Measurements from ENCODE around the gene SGMS1. TPM values are rescaled to one million over a fixed set of nuclear protein-coding genes. Genes with fewer than 3 reads are reported as not detected.

SGMS1 gene
- total RNA-seq, 1 donor from 2014 or later = 25.0 TPM

DNA sequence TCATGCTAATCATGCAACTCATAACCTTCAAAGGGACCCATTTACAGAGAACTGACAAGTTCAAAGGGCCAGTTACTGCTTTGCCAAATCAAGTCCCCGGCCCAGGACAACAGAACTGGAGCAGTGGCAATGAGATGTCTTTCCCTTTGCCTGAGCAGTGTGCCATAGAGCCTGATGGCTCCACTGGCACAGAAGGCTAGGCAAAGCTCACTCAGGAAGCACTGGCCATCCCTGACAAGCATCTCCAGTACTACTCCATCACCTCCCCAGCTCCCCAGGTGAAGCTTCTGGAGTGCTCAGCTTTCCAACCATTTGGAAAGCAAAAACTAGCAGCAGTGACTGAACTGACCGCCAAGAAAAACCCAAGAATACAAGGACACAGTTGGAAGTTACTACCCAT is 108.3 kb downstream of the SGMS1 start:
- peaks cover 3% of the 10 kb centered on the region for H3K4me1 Mint-ChIP-seq (ENCODE audit: low read depth)
- no peaks in the 10 kb centered on the region for H3K9me3 Mint-ChIP-seq (ENCODE audit: low read depth)
- no peak overlapping the region for H3K4me3 Mint-ChIP-seq (ENCODE audit: low read depth)

DNA sequence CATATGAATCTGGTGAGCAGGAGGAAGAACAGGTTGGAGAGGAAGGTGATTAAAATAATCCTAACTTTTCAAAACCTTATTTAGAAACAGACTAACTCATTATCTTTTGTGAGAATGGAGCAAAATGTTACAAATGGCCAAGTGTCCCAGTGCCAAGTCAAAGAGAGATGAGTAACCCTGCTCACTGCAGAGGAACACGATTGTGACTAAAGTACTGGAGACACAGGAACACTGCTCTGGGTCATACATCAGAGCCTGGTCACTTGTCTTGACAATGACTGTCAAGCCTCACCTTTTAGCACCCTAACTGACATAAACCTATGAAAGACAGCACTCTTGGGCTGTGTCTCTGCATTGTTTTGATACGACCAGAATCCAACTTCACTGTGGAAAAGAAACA is 108.8 kb downstream of the SGMS1 start:
- no peak for DNase-seq (ENCODE audit: low spot score, unreplicated experiment)
- H3K4me1 Mint-ChIP-seq (ENCODE audit: low read depth) = peaks cover 5% of the 10 kb centered on the region
- no peaks in the 10 kb centered on the region for H3K9me3 Mint-ChIP-seq (ENCODE audit: low read depth)
- H3K27me3 Mint-ChIP-seq = no peaks in the 10 kb centered on the region
- TF ChIP-seq, protein P1, sequence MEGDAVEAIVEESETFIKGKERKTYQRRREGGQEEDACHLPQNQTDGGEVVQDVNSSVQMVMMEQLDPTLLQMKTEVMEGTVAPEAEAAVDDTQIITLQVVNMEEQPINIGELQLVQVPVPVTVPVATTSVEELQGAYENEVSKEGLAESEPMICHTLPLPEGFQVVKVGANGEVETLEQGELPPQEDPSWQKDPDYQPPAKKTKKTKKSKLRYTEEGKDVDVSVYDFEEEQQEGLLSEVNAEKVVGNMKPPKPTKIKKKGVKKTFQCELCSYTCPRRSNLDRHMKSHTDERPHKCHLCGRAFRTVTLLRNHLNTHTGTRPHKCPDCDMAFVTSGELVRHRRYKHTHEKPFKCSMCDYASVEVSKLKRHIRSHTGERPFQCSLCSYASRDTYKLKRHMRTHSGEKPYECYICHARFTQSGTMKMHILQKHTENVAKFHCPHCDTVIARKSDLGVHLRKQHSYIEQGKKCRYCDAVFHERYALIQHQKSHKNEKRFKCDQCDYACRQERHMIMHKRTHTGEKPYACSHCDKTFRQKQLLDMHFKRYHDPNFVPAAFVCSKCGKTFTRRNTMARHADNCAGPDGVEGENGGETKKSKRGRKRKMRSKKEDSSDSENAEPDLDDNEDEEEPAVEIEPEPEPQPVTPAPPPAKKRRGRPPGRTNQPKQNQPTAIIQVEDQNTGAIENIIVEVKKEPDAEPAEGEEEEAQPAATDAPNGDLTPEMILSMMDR (IDR thresholded peaks at IDR 0.05; ENCODE audit: unreplicated experiment) = no peak
- H3K36me3 Mint-ChIP-seq (ENCODE audit: insufficient read depth) = peaks cover 2% of the 10 kb centered on the region
- no peak overlapping the region for H3K4me3 Mint-ChIP-seq (ENCODE audit: low read depth)
- H3K27ac Mint-ChIP-seq = no peak overlapping the region

More for the DNA sequence above, 108.3 kb downstream of the SGMS1 start:
- Mint-ChIP-seq H3K27me3 (no peaks in the 10 kb centered on the region), H3K27ac (no peak overlapping the region), H3K36me3 (ENCODE audit: insufficient read depth) (peaks cover 2% of the 10 kb centered on the region)
- no peak for DNase-seq (ENCODE audit: low spot score, unreplicated experiment)
- TF ChIP-seq, protein P1 (IDR thresholded peaks at IDR 0.05; ENCODE audit: unreplicated experiment) = no peak

DNA sequence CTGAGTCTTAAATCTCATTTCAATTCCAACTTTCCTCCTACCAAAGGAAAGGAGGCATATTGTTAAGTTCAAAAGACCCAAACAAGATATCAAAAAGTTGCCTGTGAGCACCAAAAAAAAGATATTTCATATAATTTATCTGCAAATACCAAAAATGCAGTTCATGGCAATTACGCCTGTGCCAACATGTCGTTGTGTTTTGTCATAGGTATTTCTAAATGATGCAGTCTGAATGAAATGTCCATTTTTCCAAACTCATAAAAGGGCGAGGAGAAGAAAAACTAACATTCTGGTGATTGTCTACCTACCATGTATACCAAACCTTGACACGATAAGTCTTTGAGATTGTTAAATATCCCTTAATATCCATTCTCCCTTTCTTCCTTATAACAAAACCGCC is 109.8 kb downstream of the SGMS1 start:
- no peaks in the 10 kb centered on the region for H3K9me3 Mint-ChIP-seq (ENCODE audit: low read depth)
- peaks cover 14% of the 10 kb centered on the region for H3K4me1 Mint-ChIP-seq (ENCODE audit: low read depth)

DNA sequence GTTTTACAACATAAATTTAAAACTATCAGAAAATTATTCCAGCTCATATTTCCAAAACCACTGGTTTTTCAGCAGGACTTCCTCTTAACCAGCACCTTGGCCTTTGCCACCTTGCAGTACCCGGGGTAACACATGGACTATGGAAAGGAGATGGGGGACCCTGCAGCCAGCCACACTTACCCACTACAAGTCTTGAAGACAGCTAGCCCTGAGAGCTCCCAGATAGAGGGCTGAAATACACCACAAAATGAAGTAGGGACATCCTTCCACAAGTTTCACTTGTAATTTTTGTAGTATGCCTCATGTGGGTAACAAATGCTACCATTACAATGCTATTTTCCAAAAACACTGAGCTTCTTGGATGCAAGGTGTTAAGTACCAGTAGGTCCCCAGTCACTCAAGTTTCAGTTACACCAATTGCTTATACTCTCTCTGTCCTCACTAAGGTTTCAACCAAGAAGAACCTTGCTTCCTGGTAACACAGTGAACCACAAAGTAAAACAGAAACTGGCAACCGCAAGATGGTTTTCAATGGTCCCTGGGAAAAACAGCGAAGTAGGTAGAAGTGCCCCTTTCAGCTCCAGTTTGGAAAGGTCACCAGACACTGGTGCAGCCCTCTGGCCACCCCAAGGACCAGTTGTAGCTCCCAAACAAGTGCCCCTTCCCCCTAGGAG is 110.9 kb downstream of the SGMS1 start:
- no peak overlapping the region for H3K4me3 Mint-ChIP-seq (ENCODE audit: low read depth)
- TF ChIP-seq, protein P1 (IDR thresholded peaks at IDR 0.05; ENCODE audit: unreplicated experiment) = no peak
- H3K9me3 Mint-ChIP-seq (ENCODE audit: low read depth) = no peaks in the 10 kb centered on the region
- peaks cover 22% of the 10 kb centered on the region for H3K4me1 Mint-ChIP-seq (ENCODE audit: low read depth)
- no peaks in the 10 kb centered on the region for H3K27me3 Mint-ChIP-seq
- DNase-seq (ENCODE audit: low spot score, unreplicated experiment) = no peak
- H3K36me3 Mint-ChIP-seq (ENCODE audit: insufficient read depth) = no peaks in the 10 kb centered on the region
- no peak overlapping the region for H3K27ac Mint-ChIP-seq

More for the DNA sequence above, 109.8 kb downstream of the SGMS1 start:
- TF ChIP-seq, protein P1 (IDR thresholded peaks at IDR 0.05; ENCODE audit: unreplicated experiment) = no peak
- Mint-ChIP-seq H3K4me3 (ENCODE audit: low read depth) (no peak overlapping the region), H3K36me3 (ENCODE audit: insufficient read depth) (peaks cover 2% of the 10 kb centered on the region), H3K27me3 (no peaks in the 10 kb centered on the region), H3K27ac (no peak overlapping the region)
- no peak for DNase-seq (ENCODE audit: low spot score, unreplicated experiment)

DNA sequence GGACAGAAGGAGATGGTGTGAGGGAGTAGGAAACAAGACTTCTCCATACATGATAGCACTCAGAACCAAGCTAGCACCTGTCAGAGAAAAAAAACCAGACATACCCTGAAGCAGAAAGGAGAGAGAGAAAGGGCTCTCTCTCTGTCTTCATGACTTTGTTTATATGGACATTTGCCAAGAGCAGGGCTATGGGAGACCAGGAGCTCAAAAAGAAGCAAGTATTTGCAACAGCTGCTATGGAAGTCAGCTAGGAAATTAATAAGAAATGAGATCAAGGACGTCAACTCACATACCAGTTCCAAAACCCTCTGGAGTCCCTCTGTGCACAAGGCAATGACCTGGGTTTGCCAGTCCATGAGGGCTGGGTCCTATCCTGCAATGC is 111.6 kb downstream of the SGMS1 start:
- Mint-ChIP-seq H3K27ac (no peak overlapping the region), H3K4me3 (ENCODE audit: low read depth) (no peak overlapping the region), H3K4me1 (ENCODE audit: low read depth) (peaks cover 27% of the 10 kb centered on the region), H3K9me3 (ENCODE audit: low read depth) (no peaks in the 10 kb centered on the region), H3K36me3 (ENCODE audit: insufficient read depth) (no peaks in the 10 kb centered on the region), H3K27me3 (no peaks in the 10 kb centered on the region)
- TF ChIP-seq, protein P1 (IDR thresholded peaks at IDR 0.05; ENCODE audit: unreplicated experiment) = no peak
- DNase-seq (ENCODE audit: low spot score, unreplicated experiment) = no peak

All from progenitor cell of endocrine pancreas (in vitro differentiated cells).